GM18861 (cell line): ENCODE data around the gene MT2A.

ENCODE experiments used
- ATAC-seq: cut with Tn5 transposase; IDR thresholded peaks from one replicate; pipeline ENCODE4 v1.9.1; 2021; ENCODE audit not compliant: unreplicated experiment

Gene MT2A

GRCh38 chr16:56594292-56594619, 14.1 kb upstream of the MT2A start:
- no peak for ATAC-seq

DNA sequence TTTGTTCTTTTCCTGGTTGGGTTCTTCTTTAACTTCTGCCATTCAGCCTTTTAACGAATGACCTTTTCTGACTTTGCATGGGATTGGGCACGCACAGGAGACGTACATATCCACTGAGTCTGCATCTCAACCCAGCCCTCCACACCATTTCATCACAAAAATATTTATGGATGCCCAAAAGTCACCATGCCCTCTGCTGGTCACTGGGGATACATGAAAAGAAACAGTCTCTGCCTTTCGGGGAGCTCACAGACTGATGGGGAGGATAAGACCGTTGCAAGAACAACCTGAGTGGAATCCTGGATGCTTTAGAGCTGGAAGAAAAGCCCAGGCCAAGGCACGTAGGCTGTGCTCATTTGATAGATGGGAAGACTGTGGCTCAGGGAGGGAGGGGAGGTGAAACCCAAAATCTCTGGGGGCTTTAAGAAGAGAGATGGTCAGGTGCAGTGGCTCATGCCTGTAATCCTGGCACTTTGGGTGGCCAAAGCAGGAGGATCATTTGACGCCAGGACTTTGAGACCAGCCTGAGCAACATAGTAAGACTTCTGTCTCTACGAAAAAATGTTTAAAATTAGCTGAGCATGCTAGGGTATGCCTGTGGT, 7.9 kb upstream of the MT2A start:
- ATAC-seq: no peak

DNA sequence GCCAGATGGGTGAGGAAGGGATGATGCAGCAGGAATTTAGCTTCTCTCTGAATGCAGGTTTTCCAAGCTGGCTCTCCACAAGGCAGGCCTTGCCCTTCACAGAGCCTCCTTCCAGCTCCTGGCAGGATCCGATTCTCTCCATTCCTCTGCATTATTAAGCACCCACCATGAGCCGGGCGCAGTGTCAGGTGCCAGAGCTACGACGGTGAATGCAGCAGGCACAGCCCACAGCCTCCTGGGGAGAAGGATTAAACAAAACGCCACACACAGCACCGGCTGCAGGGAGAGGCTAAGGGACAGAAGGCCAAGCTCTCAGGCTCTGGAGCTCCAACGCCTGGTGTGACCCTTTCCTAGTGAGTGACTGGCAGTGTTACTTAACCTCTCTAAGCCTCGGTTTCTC, 7.1 kb upstream of the MT2A start:
- ATAC-seq: no peak

- ATAC-seq: no peak
Observed at GRCh38 chr16:56603589-56603988, 4.8 kb upstream of the MT2A start.

DNA sequence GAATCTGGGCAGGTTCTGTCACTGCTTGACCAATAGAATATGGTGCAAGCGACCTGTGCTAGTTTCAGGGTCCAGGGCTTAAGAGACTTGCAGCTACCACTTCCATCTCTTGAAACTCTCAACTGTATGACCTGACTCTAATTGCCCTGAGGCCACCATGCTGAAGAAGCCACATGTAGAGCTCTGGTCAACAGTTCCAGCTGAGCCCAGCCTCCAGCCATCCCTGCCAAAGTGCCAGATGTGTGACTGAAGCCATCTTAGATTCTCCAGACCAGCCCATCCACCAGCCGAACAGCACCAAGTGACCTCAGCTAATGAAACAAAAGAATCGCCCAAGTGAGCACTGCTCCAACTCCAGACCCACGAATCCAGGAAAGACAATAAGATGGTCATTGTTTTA, 3.4 kb upstream of the MT2A start:
- ATAC-seq: no peak

GRCh38 chr16:56605475-56605874, 2.9 kb upstream of the MT2A start:
- ATAC-seq: no peak

GRCh38 chr16:56606071-56606475, 2.3 kb upstream of the MT2A start:
- ATAC-seq: no peak

DNA sequence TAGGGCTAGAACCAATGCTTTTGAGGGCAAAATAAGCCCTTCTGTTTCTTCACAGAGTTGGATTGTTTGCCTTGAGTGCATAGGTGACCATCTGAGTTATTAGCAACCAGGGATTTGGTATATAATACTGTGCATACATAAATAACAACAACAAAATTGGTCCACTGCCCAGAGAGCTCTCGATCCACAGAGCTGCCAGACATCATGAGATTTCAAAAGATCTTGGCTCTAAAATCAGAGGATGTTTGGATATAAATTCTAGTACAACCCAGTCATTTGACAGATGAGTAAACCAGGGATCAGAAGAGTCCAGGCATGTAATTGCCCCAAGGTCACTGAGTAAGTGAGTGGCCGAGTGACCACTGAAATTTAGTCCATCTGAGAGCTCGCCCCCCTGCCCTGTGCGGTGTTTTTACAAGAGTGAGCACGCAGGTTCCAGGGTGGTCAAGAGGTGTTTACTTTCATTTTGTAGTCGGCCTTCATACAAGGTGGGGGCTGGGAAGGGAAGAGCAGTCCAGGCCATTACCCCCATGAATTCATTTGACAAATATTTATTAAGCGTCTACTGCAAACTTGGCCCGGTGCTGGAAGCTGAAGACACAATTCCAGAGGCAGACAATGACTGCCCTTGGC, 1.8 kb upstream of the MT2A start:
- no peak for ATAC-seq

- ATAC-seq: no peak
Observed at GRCh38 chr16:56607109-56607618, 1.2 kb upstream of the MT2A start.

DNA sequence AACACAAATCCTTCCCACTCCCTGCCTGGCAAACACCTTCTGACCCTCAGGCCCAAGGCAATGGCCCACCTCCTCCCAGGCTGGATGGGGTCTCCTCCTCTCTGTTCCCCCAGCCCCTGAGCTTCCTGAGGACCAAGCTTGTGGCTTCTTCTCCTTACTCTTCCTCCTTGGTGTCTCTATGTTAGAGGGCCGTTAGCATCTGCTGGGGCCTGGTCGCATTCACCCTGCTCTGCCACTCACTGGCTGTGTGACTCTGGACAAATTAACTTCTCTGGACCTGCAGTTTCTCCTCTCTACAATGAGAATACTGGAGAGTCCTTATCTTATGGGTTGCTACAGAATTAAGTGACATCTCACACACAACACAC, 725 bp upstream of the MT2A start:
- no peak for ATAC-seq

- no peak for ATAC-seq
Observed at GRCh38 chr16:56608876-56609462, 585 bp downstream of the MT2A start.

DNA sequence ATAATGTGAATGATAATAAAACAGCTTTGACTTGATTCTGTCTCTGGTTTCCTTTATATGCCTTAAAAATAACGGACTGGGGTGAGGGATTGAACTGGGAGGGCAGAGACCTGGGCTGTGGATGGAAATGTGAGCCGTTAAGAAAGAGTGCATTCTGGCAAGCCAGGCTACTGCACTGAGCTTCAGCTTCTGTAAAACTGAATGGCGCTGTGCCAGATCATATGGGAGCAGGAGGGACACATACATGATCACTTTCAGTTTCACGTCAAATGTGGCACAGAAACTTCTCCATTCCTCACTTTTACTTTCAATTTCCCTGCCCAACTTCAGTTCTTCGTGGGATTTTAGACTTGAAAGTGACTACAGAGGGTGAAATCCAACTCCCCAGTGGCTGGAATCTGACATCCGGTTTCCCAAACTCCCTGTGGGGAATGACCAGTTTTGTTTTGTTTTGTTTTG, 1.1 kb downstream of the MT2A start:
- ATAC-seq: peak; percentile 38

GRCh38 chr16:56610017-56610608, 1.7 kb downstream of the MT2A start:
- no peak for ATAC-seq

DNA sequence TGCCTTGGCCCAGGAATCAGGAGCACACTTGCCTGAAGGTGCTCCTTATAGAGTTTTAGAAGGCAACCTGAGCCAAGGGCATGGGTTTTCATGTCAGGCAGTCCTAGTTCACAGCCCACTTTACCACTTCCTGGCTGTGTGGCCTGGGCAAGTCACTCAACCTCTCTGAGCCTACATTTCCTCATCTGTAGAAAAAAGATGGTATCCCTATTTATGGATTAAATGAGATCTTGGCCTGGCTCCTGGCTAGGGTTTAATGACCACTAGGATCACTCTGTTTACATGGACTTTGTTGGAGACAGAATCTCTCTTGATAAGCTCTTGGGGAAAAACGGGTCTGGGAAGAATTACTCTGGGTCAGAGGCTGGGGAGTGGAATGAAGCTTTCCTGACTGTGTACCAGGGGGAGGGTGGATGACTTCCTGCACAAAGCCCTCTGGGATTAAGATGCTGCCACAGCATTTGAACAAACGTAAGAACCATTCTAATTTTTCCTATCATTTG, 2.3 kb downstream of the MT2A start:
- no peak for ATAC-seq

GRCh38 chr16:56611281-56611833, 3.0 kb downstream of the MT2A start:
- ATAC-seq: no peak

DNA sequence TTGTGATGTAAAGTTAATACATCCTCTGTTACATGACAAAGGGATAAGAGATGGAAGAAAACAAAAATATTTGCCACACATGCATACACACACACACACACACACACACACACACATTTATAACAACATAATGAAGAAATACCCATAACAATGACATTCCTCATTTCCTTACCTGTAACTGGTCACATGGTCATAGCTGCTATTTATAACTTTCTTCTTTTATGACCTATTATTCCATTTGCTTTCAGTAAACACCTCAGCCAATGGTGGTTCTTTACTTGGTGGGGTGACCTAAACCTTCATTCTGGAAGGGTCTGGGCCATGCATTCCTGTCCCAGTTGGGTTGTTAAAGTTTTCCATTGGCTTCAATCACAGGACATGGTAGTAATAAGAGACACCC, 5.3 kb downstream of the MT2A start:
- no peak for ATAC-seq

DNA sequence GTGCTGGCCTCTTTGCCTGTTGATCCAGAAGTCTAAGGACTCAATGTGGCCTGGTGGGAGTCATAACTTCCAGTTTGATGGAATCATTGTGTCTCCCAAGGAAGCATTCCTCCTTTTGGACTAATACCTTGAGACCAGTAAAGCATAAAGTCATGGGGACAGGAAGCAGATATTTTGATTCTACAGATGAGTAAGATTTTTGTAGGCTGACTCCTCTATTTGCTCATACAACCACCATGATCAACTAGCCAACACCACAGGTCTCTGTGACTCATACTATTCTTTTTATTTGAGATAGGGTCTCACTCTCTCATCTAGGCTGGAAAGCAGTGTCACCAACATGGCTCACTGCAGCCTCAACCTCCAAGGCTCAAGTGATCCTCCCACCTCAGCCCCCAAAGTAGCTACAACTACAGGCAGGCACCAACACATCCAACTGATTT, 6.2 kb downstream of the MT2A start:
- ATAC-seq: no peak

DNA sequence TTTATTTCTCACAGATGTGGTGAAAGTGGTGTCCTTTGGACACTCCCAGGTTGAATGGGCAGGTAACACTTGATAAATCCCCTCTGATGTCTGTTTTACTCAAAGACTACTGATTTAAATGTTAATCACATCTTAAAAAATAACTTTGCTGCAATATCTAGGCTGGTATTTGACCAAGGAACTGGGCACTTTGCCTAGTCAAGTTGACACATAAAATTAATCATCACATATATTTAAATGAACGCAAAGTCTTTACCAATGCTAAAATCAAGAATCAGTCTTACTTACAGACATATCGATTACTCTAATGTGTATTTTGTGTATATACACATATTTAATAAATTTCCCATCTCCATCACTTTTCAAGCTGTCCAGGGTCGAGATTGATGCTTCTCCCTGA, 7.0 kb downstream of the MT2A start:
- no peak for ATAC-seq

- no peak for ATAC-seq
Observed at GRCh38 chr16:56616608-56617211, 8.3 kb downstream of the MT2A start.

- no peak for ATAC-seq
Observed at GRCh38 chr16:56617212-56618085, 9.1 kb downstream of the MT2A start.
